Activated CD4-positive, CD25-positive, alpha-beta regulatory T cell treated with anti-CD3 and anti-CD28 coated beads, Interleukin-2, amount 50 U/mL, for 16 hours (primary cell): ENCODE data around the gene SEMA3A.
"Not testable (repeated sequence)": the region's sequence is repeated elsewhere in the genome, so short reads cannot be mapped to it uniquely, and the experiment has no call there.

ENCODE experiments used
- DNase-seq: peaks from one replicate; pipeline ENCODE4 v3.0.0-alpha.2; 2020; ENCODE audit warnings: low read depth, low spot score

The SEMA3A gene

GRCh38 chr7:84154991-84155781 is 39.4 kb downstream of the SEMA3A start:
- no peak for DNase-seq

GRCh38 chr7:84152995-84153394 is 41.6 kb downstream of the SEMA3A start:
- no peak for DNase-seq

GRCh38 chr7:84150370-84150769 is 44.2 kb downstream of the SEMA3A start:
- not testable (repeated sequence) for DNase-seq

GRCh38 chr7:84149573-84149972 is 45.0 kb downstream of the SEMA3A start:
- no peak for DNase-seq

GRCh38 chr7:84145892-84146291 is 48.7 kb downstream of the SEMA3A start:
- DNase-seq: no peak

- no peak for DNase-seq
Observed at GRCh38 chr7:84144935-84145334, 49.7 kb downstream of the SEMA3A start.

- DNase-seq: no peak
Observed at GRCh38 chr7:84144480-84144879, 50.1 kb downstream of the SEMA3A start.

- DNase-seq: no peak
Observed at GRCh38 chr7:84142726-84143125, 51.9 kb downstream of the SEMA3A start.

- DNase-seq: no peak
Observed at GRCh38 chr7:84139986-84140729, 54.4 kb downstream of the SEMA3A start.

- DNase-seq: no peak
Observed at GRCh38 chr7:84138411-84138810, 56.2 kb downstream of the SEMA3A start.

GRCh38 chr7:84137812-84138211 is 56.8 kb downstream of the SEMA3A start:
- no peak for DNase-seq

- no peak for DNase-seq
Observed at GRCh38 chr7:84136809-84137208, 57.8 kb downstream of the SEMA3A start.

GRCh38 chr7:84136336-84136735 is 58.3 kb downstream of the SEMA3A start:
- DNase-seq: no peak

- DNase-seq: no peak
Observed at GRCh38 chr7:84134169-84134568, 60.4 kb downstream of the SEMA3A start.

- DNase-seq: no peak
Observed at GRCh38 chr7:84125654-84126053, 68.9 kb downstream of the SEMA3A start.

GRCh38 chr7:84123965-84124547 is 70.5 kb downstream of the SEMA3A start:
- no peak for DNase-seq

- no peak for DNase-seq
Observed at GRCh38 chr7:84122582-84123360, 71.8 kb downstream of the SEMA3A start.

GRCh38 chr7:84117304-84117703 is 77.3 kb downstream of the SEMA3A start:
- DNase-seq: no peak

- no peak for DNase-seq
Observed at GRCh38 chr7:84113906-84114850, 80.4 kb downstream of the SEMA3A start.

GRCh38 chr7:84113286-84113685 is 81.3 kb downstream of the SEMA3A start:
- DNase-seq: no peak

- DNase-seq: no peak
Observed at GRCh38 chr7:84112771-84113170, 81.8 kb downstream of the SEMA3A start.
